Measurements from ENCODE around the gene PNPLA6. TPM values are rescaled to one million over a fixed set of nuclear protein-coding genes. Genes with fewer than 3 reads are reported as not detected.

The PNPLA6 gene
- total and polyA plus RNA-seq, 9 of the 15 experiments (the other 6 are each of a cell fraction or from before 2014, with no cell fraction given): 0.07 to 30.2 (median 8.3) TPM

DNA sequence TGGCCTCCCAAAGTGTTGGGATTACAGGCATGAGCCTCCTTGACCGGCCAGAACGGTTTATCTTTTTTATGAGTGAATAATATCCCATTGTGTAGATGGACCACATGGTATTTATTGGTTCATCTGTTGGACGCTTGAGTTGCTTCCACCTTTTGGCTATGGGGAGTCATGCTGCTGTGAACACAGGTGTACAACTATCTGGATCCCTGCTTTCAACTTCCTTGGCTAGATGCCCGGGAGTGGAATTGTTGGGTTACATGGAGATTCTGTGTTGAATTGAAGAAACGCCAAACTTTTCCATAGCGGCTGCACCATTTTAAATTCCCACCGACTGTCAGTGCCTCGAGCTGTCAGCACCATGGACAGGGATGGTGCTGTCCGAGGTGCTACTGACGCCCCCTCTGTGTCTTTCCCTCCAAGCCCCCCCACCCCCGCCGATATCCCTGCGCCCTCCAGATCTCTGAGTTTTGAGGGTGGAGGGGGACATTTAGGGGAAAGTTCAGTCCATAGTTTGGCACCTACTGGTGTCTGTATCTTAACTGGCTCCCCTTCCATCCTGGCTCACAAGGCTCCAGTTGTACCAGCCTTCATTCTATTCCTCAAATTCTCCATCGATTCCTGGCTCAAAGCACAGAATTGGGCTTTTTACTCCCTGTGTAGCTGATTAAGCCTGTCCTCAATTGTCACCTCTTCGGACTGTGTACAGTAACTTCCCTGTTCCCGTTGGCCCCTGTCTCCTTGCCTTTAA lies 27.3 kb downstream of the PNPLA6 start (continued):
- TF ChIP-seq, protein P1, sequence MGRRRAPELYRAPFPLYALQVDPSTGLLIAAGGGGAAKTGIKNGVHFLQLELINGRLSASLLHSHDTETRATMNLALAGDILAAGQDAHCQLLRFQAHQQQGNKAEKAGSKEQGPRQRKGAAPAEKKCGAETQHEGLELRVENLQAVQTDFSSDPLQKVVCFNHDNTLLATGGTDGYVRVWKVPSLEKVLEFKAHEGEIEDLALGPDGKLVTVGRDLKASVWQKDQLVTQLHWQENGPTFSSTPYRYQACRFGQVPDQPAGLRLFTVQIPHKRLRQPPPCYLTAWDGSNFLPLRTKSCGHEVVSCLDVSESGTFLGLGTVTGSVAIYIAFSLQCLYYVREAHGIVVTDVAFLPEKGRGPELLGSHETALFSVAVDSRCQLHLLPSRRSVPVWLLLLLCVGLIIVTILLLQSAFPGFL (CRISPR knock-in tag; IDR thresholded peaks at IDR 0.05): 0 out of 2 replicates have a peak, but pooled peaks have one; percentile 92
- TF ChIP-seq TCF3 (CRISPR knock-in tag; IDR thresholded peaks at IDR 0.05) (peak; percentile 44; the same call in 1 of the 2 replicates), DMBX1 (CRISPR knock-in tag; IDR thresholded peaks at IDR 0.05; ENCODE audit: borderline replicate concordance) (peak; percentile 94), ZBTB7A (IDR thresholded peaks at IDR 0.05; ENCODE audit: borderline replicate concordance, control insufficient read depth, low read depth, low read length) (peak; percentile 88), ZC3H4 (CRISPR knock-in tag; IDR thresholded peaks at IDR 0.05; ENCODE audit: borderline replicate concordance) (0 out of 2 replicates have a peak, but pooled peaks have one; percentile 64), ZNF311 (CRISPR knock-in tag; IDR thresholded peaks at IDR 0.05) (peak; percentile 68; the same call in 1 of the 2 replicates), NR1H2 (CRISPR knock-in tag; IDR thresholded peaks at IDR 0.05) (peak; percentile 99), TEAD2 (tag; IDR thresholded peaks at IDR 0.05) (no peak), SAP30 (IDR thresholded peaks at IDR 0.05; ENCODE audit: borderline replicate concordance, insufficient read depth, low read depth, low read length, poor library complexity, severe bottlenecking) (peak; percentile 84), NCOA1 (IDR thresholded peaks at IDR 0.05; ENCODE audit: low read depth) (peak; percentile 100)
- TF ChIP-seq, protein P2, sequence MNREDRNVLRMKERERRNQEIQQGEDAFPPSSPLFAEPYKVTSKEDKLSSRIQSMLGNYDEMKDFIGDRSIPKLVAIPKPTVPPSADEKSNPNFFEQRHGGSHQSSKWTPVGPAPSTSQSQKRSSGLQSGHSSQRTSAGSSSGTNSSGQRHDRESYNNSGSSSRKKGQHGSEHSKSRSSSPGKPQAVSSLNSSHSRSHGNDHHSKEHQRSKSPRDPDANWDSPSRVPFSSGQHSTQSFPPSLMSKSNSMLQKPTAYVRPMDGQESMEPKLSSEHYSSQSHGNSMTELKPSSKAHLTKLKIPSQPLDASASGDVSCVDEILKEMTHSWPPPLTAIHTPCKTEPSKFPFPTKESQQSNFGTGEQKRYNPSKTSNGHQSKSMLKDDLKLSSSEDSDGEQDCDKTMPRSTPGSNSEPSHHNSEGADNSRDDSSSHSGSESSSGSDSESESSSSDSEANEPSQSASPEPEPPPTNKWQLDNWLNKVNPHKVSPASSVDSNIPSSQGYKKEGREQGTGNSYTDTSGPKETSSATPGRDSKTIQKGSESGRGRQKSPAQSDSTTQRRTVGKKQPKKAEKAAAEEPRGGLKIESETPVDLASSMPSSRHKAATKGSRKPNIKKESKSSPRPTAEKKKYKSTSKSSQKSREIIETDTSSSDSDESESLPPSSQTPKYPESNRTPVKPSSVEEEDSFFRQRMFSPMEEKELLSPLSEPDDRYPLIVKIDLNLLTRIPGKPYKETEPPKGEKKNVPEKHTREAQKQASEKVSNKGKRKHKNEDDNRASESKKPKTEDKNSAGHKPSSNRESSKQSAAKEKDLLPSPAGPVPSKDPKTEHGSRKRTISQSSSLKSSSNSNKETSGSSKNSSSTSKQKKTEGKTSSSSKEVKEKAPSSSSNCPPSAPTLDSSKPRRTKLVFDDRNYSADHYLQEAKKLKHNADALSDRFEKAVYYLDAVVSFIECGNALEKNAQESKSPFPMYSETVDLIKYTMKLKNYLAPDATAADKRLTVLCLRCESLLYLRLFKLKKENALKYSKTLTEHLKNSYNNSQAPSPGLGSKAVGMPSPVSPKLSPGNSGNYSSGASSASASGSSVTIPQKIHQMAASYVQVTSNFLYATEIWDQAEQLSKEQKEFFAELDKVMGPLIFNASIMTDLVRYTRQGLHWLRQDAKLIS (CRISPR knock-in tag; IDR thresholded peaks at IDR 0.05): peak; percentile 99
- TF ChIP-seq, protein P3, sequence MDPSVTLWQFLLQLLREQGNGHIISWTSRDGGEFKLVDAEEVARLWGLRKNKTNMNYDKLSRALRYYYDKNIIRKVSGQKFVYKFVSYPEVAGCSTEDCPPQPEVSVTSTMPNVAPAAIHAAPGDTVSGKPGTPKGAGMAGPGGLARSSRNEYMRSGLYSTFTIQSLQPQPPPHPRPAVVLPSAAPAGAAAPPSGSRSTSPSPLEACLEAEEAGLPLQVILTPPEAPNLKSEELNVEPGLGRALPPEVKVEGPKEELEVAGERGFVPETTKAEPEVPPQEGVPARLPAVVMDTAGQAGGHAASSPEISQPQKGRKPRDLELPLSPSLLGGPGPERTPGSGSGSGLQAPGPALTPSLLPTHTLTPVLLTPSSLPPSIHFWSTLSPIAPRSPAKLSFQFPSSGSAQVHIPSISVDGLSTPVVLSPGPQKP (CRISPR knock-in tag; IDR thresholded peaks at IDR 0.05): peak; percentile 85; the same call in 1 of the 2 replicates
- TF ChIP-seq, protein P4, sequence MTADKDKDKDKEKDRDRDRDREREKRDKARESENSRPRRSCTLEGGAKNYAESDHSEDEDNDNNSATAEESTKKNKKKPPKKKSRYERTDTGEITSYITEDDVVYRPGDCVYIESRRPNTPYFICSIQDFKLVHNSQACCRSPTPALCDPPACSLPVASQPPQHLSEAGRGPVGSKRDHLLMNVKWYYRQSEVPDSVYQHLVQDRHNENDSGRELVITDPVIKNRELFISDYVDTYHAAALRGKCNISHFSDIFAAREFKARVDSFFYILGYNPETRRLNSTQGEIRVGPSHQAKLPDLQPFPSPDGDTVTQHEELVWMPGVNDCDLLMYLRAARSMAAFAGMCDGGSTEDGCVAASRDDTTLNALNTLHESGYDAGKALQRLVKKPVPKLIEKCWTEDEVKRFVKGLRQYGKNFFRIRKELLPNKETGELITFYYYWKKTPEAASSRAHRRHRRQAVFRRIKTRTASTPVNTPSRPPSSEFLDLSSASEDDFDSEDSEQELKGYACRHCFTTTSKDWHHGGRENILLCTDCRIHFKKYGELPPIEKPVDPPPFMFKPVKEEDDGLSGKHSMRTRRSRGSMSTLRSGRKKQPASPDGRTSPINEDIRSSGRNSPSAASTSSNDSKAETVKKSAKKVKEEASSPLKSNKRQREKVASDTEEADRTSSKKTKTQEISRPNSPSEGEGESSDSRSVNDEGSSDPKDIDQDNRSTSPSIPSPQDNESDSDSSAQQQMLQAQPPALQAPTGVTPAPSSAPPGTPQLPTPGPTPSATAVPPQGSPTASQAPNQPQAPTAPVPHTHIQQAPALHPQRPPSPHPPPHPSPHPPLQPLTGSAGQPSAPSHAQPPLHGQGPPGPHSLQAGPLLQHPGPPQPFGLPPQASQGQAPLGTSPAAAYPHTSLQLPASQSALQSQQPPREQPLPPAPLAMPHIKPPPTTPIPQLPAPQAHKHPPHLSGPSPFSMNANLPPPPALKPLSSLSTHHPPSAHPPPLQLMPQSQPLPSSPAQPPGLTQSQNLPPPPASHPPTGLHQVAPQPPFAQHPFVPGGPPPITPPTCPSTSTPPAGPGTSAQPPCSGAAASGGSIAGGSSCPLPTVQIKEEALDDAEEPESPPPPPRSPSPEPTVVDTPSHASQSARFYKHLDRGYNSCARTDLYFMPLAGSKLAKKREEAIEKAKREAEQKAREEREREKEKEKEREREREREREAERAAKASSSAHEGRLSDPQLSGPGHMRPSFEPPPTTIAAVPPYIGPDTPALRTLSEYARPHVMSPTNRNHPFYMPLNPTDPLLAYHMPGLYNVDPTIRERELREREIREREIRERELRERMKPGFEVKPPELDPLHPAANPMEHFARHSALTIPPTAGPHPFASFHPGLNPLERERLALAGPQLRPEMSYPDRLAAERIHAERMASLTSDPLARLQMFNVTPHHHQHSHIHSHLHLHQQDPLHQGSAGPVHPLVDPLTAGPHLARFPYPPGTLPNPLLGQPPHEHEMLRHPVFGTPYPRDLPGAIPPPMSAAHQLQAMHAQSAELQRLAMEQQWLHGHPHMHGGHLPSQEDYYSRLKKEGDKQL (CRISPR knock-in tag; IDR thresholded peaks at IDR 0.05; ENCODE audit: borderline replicate concordance): peak; percentile 99
